ENCODE measurements around the gene DNAAF8. TPM values are rescaled to one million over a fixed set of nuclear protein-coding genes. Genes with fewer than 3 reads are reported as not detected.

DNAAF8 gene
- total and polyA plus RNA-seq, 2 of the 4 experiments (the other 2 are of a cell fraction): 0.54 to 1.7 TPM

DNA sequence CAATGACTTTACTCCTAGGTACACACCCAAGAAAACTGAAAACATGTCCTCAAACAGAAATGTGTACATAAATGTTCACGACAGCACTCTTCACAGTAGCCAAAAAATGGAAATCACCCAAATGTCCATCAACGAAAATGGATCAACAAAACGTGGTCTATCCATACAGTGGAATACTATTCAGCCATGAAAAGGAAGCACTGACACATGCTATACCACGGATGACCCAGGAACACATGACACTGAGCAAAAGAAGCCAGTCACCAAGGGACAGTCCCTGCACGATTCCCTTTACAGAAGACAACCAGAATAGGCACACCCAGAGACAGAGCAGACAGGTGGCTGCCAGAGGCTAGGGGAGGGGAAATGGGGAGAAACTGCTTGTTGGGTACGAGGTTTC is 21.4 kb downstream of the DNAAF8 start:
- intact Hi-C loops (cut with micrococcal nuclease): no loop called here
- 100% methylated on average over 3 of the region's 6 CpGs; no CpG with 5 or more reads in 1 of the 2 experiments for WGBS, 2 experiments (ENCODE audit: extremely low coverage in 2 of 2, insufficient read length in 1 of 2)
- peaks cover 5% of the 10 kb centered on the region; the same call in 1 of the 2 replicates for H4K20me1 ChIP-seq (ENCODE audit: insufficient read depth, low read length)
- ChIA-PET CTCF (no interaction called here), POLR2A (ENCODE audit: unreplicated experiment) (no interaction called here)
- DNase-seq: no peak
- no peak overlapping the region for H4K8ac ChIP-seq (ENCODE audit: low read depth in 2 of 2, low read length in 2 of 2)
- no peak overlapping the region for H3K4me2 ChIP-seq (ENCODE audit: low read depth, low read length)
- no peak overlapping the region for H2AK5ac ChIP-seq (ENCODE audit: low read depth, low read length)
- no peak overlapping the region for H3K18ac ChIP-seq (ENCODE audit: low read depth, low read length)
- no peak overlapping the region for H4K5ac ChIP-seq (ENCODE audit: low read depth, low read length)
- no peaks in the 10 kb centered on the region for H3K27me3 ChIP-seq (ENCODE audit: control insufficient read depth, insufficient read depth, low read length)
- in situ Hi-C loops (cut with MboI; ENCODE audit: low sequenced_read_pairs): no loop called here
- no peak overlapping the region for H2BK5ac ChIP-seq (ENCODE audit: low read depth, low read length, poor library complexity, severe bottlenecking)
- dilution Hi-C loops (cut with HindIII; ENCODE audit: low sequenced_read_pairs, unreplicated experiment): no loop called here
- no peak overlapping the region for H3K9ac ChIP-seq (ENCODE audit: low read depth, low read length)
- H2BK120ac ChIP-seq (ENCODE audit: low read depth, low read length): no peak overlapping the region
- H3K27ac ChIP-seq (ENCODE audit: insufficient read depth, low read length): no peak overlapping the region
- BruUV-seq (replicated peaks): no TSS peak
- no peak overlapping the region for H2BK15ac ChIP-seq (ENCODE audit: low read depth, low read length)
- H2AFZ ChIP-seq (replicated peaks; ENCODE audit: low read length, poor library complexity): no peak overlapping the region
- H3K4me1 ChIP-seq (ENCODE audit: control insufficient read depth, insufficient read depth, low read length): no peaks in the 10 kb centered on the region
- no peak overlapping the region for H3K4me3 ChIP-seq (ENCODE audit: insufficient read depth, low read depth, low read length)
- no peak overlapping the region for H4K91ac ChIP-seq (ENCODE audit: insufficient read depth, low read depth, low read length)
- no peak overlapping the region for H3K56ac ChIP-seq (ENCODE audit: extremely low read depth, insufficient read depth, low read length)
- H3K36me3 ChIP-seq (ENCODE audit: control insufficient read depth, insufficient read depth, low read length): peaks cover 69% of the 10 kb centered on the region
- TF ChIP-seq NFE2L2 (IDR thresholded peaks at IDR 0.05; ENCODE audit: low read depth, low read length) (no peak), MAFK (IDR thresholded peaks at IDR 0.05; ENCODE audit: low read depth, low read length) (no peak), SMC3 (IDR thresholded peaks at IDR 0.05; ENCODE audit: low read depth, low read length) (no peak), POLR2A (IDR thresholded peaks at IDR 0.05; ENCODE audit: low read depth, low read length) (no peak), RFX5 (IDR thresholded peaks at IDR 0.05; ENCODE audit: low read depth, low read length) (no peak), MAZ (IDR thresholded peaks at IDR 0.05; ENCODE audit: borderline replicate concordance, low read depth, low read length) (no peak), RCOR1 (IDR thresholded peaks at IDR 0.05; ENCODE audit: insufficient replicate concordance, low read length) (no peak), CEBPB (IDR thresholded peaks at IDR 0.05; ENCODE audit: low read depth, low read length) (no peak), FOS (IDR thresholded peaks at IDR 0.05; ENCODE audit: low read depth, low read length) (no peak), USF2 (IDR thresholded peaks at IDR 0.05; ENCODE audit: low read depth, low read length) (no peak)
- H3K23ac ChIP-seq (ENCODE audit: low read depth, low read length): no peak overlapping the region
- no peak overlapping the region for H3K14ac ChIP-seq (replicated peaks; ENCODE audit: low read depth, low read length)
- H2AK9ac ChIP-seq (replicated peaks; ENCODE audit: low read depth, low read length, poor library complexity): peak overlapping the region; percentile 70
- no peak for ATAC-seq (ENCODE audit: low read depth)
- peaks cover 5 to 6% of the 10 kb centered on the region in 2 experiments; a peak in 3 of 4 replicates for H3K79me1 ChIP-seq (ENCODE audit: low read depth in 1 of 2, low read length in 2 of 2)
- peaks cover 4% of the 10 kb centered on the region for H3K9me3 ChIP-seq (ENCODE audit: control insufficient read depth, insufficient read depth, low read length)
- no peak overlapping the region for H2BK20ac ChIP-seq (ENCODE audit: low read depth, low read length)
- no peak overlapping the region for H3K4ac ChIP-seq (ENCODE audit: low read depth, low read length)
- H3K9me1 ChIP-seq (ENCODE audit: insufficient read depth, low read length): no peaks in the 10 kb centered on the region

Measured in IMR-90 (cell line).